ENCODE measurements around the gene DCAF11. TPM values are rescaled to one million over a fixed set of nuclear protein-coding genes. Genes with fewer than 3 reads are reported as not detected.

The DCAF11 gene
- total RNA-seq, 1 experiment from 2014 or later: 43.1 TPM

DNA sequence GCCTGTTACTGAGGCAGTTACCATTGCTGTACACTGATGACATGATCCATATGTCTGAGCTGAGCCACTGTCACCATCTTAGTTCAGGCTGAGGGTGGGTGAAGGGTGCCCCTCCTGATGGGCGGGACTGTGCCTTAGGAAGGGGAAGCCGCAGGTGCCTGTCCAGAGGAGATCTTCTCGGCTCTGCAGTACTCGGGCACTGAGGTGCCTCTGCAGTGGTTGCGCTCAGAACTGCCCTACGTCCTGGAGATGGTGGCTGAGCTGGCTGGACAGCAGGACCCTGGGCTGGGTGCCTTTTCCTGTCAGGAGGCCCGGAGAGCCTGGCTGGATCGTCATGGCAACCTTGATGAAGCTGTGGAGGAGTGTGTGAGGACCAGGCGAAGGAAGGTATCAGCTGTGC is 36.4 kb downstream of the DCAF11 start:
- Histone ChIP-seq H3K4me3 (no peak overlapping the region), H3K27ac (no peak overlapping the region), H3K36me3 (peaks cover 72% of the 10 kb centered on the region), H3K9me3 (replicated peaks) (no peaks in the 10 kb centered on the region), H3K27me3 (replicated peaks) (no peaks in the 10 kb centered on the region), H3K4me1 (replicated peaks) (peaks cover 9% of the 10 kb centered on the region)
- no peak for DNase-seq (ENCODE audit: low read depth in 1 of 2, low spot score in 2 of 2)

DNA sequence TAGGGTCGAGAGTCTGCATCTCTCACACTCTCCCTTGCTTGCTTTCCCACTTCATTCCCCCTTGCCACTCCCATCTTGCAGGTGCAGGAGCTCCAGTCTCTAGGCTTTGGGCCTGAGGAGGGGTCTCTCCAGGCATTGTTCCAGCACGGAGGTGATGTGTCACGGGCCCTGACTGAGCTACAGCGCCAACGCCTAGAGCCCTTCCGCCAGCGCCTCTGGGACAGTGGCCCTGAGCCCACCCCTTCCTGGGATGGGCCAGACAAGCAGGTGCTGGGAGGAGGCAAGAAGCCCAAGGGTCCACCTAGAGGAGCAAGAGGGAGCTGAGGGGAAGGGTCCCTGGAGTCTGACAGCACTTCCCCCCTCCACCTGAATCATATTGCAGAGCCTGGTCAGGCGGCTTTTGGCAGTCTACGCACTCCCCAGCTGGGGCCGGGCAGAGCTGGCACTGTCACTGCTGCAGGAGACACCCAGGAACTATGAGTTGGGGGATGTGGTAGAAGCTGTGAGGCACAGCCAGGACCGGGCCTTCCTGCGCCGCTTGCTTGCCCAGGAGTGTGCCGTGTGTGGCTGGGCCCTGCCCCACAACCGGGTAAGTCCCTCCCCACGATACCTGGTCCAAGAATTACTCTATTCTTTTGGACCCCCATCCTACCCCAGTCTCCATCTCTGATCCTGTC is 37.0 kb downstream of the DCAF11 start:
- DNase-seq (ENCODE audit: low read depth in 1 of 2, low spot score in 2 of 2): no peak
- Histone ChIP-seq H3K27me3 (replicated peaks) (no peaks in the 10 kb centered on the region), H3K27ac (no peak overlapping the region), H3K4me1 (replicated peaks) (peaks cover 9% of the 10 kb centered on the region), H3K9me3 (replicated peaks) (no peaks in the 10 kb centered on the region), H3K36me3 (peaks cover 76% of the 10 kb centered on the region), H3K4me3 (no peak overlapping the region)

DNA sequence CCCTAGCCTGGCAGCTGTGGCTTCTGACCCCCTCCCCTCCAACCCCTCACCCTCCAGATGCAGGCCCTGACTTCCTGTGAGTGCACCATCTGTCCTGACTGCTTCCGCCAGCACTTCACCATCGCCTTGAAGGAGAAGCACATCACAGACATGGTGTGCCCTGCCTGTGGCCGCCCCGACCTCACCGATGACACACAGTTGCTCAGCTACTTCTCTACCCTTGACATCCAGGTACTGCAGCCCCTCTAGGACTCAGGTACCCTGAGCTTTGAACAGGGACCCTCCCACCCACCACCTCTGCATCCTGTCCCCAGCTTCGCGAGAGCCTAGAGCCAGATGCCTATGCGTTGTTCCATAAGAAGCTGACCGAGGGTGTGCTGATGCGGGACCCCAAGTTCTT is 40.5 kb downstream of the DCAF11 start:
- Histone ChIP-seq H3K27ac (no peak overlapping the region), H3K4me1 (replicated peaks) (no peaks in the 10 kb centered on the region), H3K36me3 (peaks cover 74% of the 10 kb centered on the region), H3K4me3 (no peak overlapping the region), H3K9me3 (replicated peaks) (no peaks in the 10 kb centered on the region), H3K27me3 (replicated peaks) (no peaks in the 10 kb centered on the region)
- DNase-seq (ENCODE audit: low read depth in 1 of 2, low spot score in 2 of 2): no peak

DNA sequence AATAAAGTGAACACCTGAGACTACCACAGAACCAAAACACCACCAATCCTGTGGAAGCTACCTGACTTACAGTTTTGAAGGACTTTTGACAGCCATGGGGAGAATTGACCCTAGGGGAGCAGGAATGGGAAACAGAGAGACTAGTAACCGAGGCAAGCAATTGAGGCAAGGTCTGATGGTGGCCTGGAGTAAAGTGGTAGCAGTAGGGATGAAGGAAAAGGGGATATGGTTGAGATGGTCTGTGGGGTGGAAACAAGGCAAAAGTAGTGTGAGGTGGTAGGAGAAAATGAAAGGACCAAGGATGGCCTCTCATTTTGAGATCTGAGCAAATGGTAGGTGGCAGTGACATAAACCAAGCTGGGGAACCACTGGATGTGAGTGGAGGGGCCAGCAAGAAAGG is 42.3 kb downstream of the DCAF11 start:
- H3K4me3 ChIP-seq: no peak overlapping the region
- DNase-seq (ENCODE audit: low read depth in 1 of 2, low spot score in 2 of 2): no peak
- peaks cover 13% of the 10 kb centered on the region for H3K4me1 ChIP-seq (replicated peaks)
- H3K27ac ChIP-seq: no peak overlapping the region
- H3K9me3 ChIP-seq (replicated peaks): no peaks in the 10 kb centered on the region
- H3K27me3 ChIP-seq (replicated peaks): no peaks in the 10 kb centered on the region
- peaks cover 69% of the 10 kb centered on the region for H3K36me3 ChIP-seq

DNA sequence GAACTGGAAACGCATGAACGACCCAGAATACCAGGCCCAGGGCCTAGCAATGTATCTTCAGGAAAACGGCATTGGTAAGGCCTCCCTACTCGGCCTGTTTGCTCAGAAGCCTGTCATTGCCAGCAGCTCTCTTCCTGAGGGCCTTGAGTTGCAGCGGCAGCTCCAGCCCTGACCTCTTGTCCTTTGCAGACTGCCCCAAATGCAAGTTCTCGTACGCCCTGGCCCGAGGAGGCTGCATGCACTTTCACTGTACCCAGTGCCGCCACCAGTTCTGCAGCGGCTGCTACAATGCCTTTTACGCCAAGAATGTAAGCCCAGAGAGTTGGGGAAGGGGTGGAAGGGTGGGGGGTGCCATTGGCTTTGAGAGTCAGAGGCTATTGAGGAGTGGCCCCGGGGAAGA is 42.8 kb downstream of the DCAF11 start:
- no peaks in the 10 kb centered on the region for H3K27me3 ChIP-seq (replicated peaks)
- DNase-seq (ENCODE audit: low read depth in 1 of 2, low spot score in 2 of 2): no peak
- H3K4me3 ChIP-seq: no peak overlapping the region
- peaks cover 18% of the 10 kb centered on the region for H3K4me1 ChIP-seq (replicated peaks)
- no peak overlapping the region for H3K27ac ChIP-seq
- peaks cover 69% of the 10 kb centered on the region for H3K36me3 ChIP-seq
- no peaks in the 10 kb centered on the region for H3K9me3 ChIP-seq (replicated peaks)

DNA sequence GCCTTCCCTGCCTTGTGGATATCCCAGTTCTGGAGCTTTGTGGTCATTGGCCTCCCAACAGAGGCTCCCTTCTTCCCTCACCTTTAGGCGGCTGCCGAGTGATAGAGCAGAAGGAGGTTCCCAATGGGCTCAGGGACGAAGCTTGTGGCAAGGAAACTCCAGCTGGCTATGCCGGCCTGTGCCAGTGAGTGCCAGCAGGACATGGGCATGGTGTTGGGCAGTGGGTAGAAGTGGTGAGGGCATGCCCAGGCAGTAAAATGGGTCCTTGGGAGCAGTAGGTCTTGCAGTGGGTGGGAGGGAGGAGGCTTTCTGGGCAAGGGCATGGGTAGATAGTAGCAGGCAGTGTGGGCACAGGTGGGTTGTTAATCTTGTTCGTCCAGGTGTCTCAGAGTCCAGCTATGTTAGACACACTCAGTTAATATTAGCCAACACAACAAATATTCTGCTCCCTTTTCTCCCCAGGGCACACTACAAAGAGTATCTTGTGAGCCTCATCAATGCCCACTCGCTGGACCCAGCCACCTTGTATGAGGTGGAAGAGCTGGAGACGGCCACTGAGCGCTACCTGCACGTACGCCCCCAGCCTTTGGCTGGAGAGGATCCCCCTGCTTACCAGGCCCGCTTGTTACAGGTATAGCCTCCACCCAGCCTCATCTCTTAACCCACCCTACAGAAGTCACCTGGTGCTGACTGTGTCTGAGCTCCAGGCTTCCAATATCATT is 45.4 kb downstream of the DCAF11 start:
- peaks cover 82% of the 10 kb centered on the region for H3K36me3 ChIP-seq
- DNase-seq (ENCODE audit: low read depth in 1 of 2, low spot score in 2 of 2): no peak
- H3K27ac ChIP-seq: no peak overlapping the region
- peaks cover 18% of the 10 kb centered on the region for H3K4me1 ChIP-seq (replicated peaks)
- no peak overlapping the region for H3K4me3 ChIP-seq
- no peaks in the 10 kb centered on the region for H3K27me3 ChIP-seq (replicated peaks)
- no peaks in the 10 kb centered on the region for H3K9me3 ChIP-seq (replicated peaks)

DNA sequence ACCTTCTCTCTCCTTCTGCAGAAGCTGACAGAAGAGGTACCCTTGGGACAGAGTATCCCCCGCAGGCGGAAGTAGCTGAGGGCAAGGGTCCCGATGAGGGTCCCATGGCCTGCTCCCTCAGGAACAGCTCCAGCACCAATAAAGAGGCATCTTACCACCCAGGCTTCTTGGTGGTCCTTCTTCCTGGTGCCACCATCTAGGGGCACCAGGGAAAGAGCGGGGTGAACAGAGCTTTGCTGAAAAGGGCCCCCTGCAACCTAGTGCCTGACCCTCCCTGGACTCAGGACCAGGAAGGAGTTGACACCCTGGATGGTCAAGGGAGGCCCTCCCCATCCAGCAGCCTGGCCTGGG is 45.9 kb downstream of the DCAF11 start:
- no peaks in the 10 kb centered on the region for H3K27me3 ChIP-seq (replicated peaks)
- H3K4me1 ChIP-seq (replicated peaks): peaks cover 18% of the 10 kb centered on the region
- peaks cover 82% of the 10 kb centered on the region for H3K36me3 ChIP-seq
- H3K9me3 ChIP-seq (replicated peaks): no peaks in the 10 kb centered on the region
- no peak overlapping the region for H3K27ac ChIP-seq
- no peak for DNase-seq (ENCODE audit: low read depth in 1 of 2, low spot score in 2 of 2)
- H3K4me3 ChIP-seq: no peak overlapping the region; the same call in 1 of the 2 replicates

DNA sequence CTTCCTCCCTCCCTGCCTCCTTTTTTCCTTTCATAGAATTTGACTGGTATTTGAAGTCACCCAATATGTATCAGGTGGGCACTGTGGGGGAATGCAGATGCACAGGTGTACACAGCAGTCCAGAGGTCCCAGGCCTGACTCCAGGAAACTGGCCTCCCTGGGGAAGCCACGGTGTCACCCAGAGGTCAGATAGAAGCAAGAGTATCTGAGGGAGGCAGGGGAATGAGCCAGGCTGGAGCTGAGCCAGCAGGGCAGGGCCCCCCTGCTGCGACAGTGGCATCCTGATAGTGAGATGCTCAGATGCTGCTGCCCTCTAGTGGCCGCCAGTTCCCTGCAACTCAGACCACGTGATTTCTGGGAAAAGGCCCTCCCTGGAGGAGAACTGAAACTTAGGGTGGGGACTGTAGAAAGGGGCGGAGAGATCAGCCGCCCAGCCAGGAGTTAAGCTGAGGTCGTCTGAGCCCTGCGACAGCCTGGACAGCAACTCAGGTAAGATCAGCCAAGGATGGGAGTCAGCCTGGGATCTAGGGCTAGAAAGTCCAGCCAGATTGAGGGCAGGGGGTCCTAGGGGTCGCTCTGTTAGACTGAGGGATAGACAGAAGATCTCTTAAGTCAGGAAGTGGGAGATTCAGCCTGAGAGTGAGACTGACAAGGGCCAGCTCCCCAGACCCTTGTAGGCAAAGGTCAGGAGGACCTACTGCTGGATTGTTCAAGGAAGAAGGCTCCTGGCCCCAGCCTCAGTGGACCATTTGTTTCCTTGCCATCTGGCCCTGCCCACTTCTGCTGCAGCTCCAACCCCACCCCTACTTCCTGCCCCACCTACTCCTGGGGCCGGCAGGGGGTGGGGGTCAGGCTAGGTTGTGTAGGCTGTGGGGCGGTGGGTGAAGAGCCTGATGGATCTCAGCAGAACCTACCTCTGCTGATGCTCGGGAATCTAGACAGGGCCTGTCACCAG is 46.5 kb downstream of the DCAF11 start, which contains the start of gene IRF9:
Gene IRF9, plus strand, starts transcription at position 416 of the 955 bp plus-strand sequence. CDS start 880 bp downstream, outside the sequence.
- peak; percentile 94 to 95 for DNase-seq (ENCODE audit: low read depth in 1 of 2, low spot score in 2 of 2)
- no peaks in the 10 kb centered on the region for H3K27me3 ChIP-seq (replicated peaks)
- H3K4me3 ChIP-seq: peak within 1 kb of the TSS; percentile 43
- peaks cover 18% of the 10 kb centered on the region for H3K4me1 ChIP-seq (replicated peaks)
- H3K36me3 ChIP-seq: peaks cover 82% of the 10 kb centered on the region
- H3K27ac ChIP-seq: peak within 1 kb of the TSS; percentile 53
- H3K9me3 ChIP-seq (replicated peaks): no peaks in the 10 kb centered on the region

DNA sequence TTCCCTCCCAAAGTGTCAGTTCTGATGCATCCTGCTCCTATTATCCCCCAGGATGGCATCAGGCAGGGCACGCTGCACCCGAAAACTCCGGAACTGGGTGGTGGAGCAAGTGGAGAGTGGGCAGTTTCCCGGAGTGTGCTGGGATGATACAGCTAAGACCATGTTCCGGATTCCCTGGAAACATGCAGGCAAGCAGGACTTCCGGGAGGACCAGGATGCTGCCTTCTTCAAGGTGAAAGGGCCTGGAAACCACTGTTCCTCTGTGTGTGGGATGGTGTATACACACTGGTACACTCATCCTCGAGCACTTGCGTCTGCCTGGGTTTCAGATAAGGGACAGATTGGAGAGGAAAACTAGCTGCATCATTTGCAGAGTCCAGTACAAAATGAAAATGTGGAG is 47.5 kb downstream of the DCAF11 start:
- Histone ChIP-seq H3K36me3 (peaks cover 80% of the 10 kb centered on the region), H3K27me3 (replicated peaks) (no peaks in the 10 kb centered on the region), H3K4me1 (replicated peaks) (peaks cover 18% of the 10 kb centered on the region), H3K27ac (no peak overlapping the region), H3K4me3 (peak overlapping the region; percentile 43), H3K9me3 (replicated peaks) (no peaks in the 10 kb centered on the region)
- DNase-seq (ENCODE audit: low read depth in 1 of 2, low spot score in 2 of 2): no peak

DNA sequence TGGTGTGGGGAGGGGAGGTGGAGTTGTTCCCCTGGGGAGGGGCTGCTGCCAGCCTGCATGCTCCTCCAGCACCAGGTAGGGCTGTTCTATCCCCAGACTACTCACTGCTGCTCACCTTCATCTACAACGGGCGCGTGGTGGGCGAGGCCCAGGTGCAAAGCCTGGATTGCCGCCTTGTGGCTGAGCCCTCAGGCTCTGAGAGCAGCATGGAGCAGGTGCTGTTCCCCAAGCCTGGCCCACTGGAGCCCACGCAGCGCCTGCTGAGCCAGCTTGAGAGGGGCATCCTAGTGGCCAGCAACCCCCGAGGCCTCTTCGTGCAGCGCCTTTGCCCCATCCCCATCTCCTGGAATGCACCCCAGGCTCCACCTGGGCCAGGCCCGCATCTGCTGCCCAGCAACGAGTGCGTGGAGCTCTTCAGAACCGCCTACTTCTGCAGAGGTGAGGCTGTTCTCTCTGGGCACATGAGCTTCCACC is 50.0 kb downstream of the DCAF11 start:
- no peak overlapping the region for H3K4me3 ChIP-seq
- H3K27ac ChIP-seq: no peak overlapping the region
- H3K4me1 ChIP-seq (replicated peaks): peaks cover 18% of the 10 kb centered on the region
- no peaks in the 10 kb centered on the region for H3K9me3 ChIP-seq (replicated peaks)
- H3K27me3 ChIP-seq (replicated peaks): no peaks in the 10 kb centered on the region
- peaks cover 67% of the 10 kb centered on the region for H3K36me3 ChIP-seq
- DNase-seq (ENCODE audit: low read depth in 1 of 2, low spot score in 2 of 2): no peak

DNA sequence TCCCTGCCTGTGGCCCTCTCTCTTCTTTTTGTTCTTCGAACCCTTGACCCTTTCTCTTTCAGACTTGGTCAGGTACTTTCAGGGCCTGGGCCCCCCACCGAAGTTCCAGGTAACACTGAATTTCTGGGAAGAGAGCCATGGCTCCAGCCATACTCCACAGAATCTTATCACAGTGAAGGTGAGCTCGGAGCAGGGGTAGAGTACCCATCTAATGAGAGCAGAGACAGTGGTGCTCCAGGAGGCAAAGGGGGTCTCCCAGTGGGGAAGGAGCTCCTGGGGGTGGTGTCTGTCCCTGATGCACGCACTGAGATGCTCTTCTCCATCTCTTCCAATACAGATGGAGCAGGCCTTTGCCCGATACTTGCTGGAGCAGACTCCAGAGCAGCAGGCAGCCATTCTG is 51.2 kb downstream of the DCAF11 start:
- no peaks in the 10 kb centered on the region for H3K27me3 ChIP-seq (replicated peaks)
- H3K4me3 ChIP-seq: no peak overlapping the region
- no peak for DNase-seq (ENCODE audit: low read depth in 1 of 2, low spot score in 2 of 2)
- no peaks in the 10 kb centered on the region for H3K9me3 ChIP-seq (replicated peaks)
- no peak overlapping the region for H3K27ac ChIP-seq
- H3K4me1 ChIP-seq (replicated peaks): peaks cover 14% of the 10 kb centered on the region
- peaks cover 55% of the 10 kb centered on the region for H3K36me3 ChIP-seq

DNA sequence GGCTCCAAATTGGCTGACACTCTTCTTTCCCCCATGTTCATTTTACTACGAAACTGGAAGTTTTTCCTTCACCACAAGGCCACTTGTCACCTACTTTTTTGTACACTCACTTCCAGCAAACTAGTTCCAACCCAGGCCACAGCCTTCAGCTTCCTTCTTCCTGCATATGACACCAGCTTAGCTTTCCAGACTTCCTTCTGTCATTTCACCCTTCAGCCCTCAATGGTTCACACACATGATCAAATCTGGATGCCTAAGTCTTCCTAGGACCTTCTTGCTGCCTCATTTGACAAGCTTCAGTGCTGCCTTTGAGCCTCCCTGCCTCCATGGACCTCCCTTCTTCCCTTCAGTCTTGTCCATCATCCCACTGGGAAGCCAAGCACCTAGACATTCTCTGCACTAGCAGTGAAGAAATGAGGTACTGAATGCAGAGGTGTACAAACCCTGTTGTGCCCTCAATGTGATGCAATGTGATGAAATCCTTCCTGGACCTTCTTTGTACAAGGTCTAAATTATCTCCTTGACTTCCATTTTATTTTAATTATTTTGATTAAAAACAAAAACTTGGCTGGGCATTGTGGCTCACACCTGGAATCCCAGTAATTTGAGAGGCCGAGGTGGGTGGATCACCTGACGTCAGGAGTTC is 53.0 kb downstream of the DCAF11 start:
- Histone ChIP-seq H3K4me3 (no peak overlapping the region), H3K27me3 (replicated peaks) (no peaks in the 10 kb centered on the region), H3K4me1 (replicated peaks) (no peaks in the 10 kb centered on the region), H3K9me3 (replicated peaks) (no peaks in the 10 kb centered on the region), H3K36me3 (peaks cover 43% of the 10 kb centered on the region), H3K27ac (no peak overlapping the region)
- no peak for DNase-seq (ENCODE audit: low read depth in 1 of 2, low spot score in 2 of 2)

Measured in SJSA1 (cell line).